GM10266 (cell line): ENCODE measurements around the gene MAPK4.

ENCODE experiments used
- DNase-seq: peaks from one replicate; pipeline ENCODE4 v3.0.0; 2012; ENCODE audit errors: extremely low spot score
- TF ChIP-seq, protein P1 (sequence below): IDR thresholded peaks from 2 replicates; pipeline ENCODE4 v1.5.1; 2012; ENCODE audit warnings: mild to moderate bottlenecking, low read depth; ENCODE audit not compliant: control insufficient read depth, insufficient read depth; ENCODE audit errors: missing control alignments

The MAPK4 gene

GRCh38 chr18:50627594-50628532 lies 68.0 kb downstream of the MAPK4 start:
- TF ChIP-seq, protein P1, sequence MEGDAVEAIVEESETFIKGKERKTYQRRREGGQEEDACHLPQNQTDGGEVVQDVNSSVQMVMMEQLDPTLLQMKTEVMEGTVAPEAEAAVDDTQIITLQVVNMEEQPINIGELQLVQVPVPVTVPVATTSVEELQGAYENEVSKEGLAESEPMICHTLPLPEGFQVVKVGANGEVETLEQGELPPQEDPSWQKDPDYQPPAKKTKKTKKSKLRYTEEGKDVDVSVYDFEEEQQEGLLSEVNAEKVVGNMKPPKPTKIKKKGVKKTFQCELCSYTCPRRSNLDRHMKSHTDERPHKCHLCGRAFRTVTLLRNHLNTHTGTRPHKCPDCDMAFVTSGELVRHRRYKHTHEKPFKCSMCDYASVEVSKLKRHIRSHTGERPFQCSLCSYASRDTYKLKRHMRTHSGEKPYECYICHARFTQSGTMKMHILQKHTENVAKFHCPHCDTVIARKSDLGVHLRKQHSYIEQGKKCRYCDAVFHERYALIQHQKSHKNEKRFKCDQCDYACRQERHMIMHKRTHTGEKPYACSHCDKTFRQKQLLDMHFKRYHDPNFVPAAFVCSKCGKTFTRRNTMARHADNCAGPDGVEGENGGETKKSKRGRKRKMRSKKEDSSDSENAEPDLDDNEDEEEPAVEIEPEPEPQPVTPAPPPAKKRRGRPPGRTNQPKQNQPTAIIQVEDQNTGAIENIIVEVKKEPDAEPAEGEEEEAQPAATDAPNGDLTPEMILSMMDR: no peak

GRCh38 chr18:50628533-50628905 lies 68.6 kb downstream of the MAPK4 start:
- TF ChIP-seq, protein P1: no peak
- DNase-seq: no peak

More at GRCh38 chr18:50627594-50628532, 68.0 kb downstream of the MAPK4 start:
- DNase-seq: no peak

GRCh38 chr18:50629148-50629631 lies 69.3 kb downstream of the MAPK4 start:
- TF ChIP-seq, protein P1: no peak
- no peak for DNase-seq

DNA sequence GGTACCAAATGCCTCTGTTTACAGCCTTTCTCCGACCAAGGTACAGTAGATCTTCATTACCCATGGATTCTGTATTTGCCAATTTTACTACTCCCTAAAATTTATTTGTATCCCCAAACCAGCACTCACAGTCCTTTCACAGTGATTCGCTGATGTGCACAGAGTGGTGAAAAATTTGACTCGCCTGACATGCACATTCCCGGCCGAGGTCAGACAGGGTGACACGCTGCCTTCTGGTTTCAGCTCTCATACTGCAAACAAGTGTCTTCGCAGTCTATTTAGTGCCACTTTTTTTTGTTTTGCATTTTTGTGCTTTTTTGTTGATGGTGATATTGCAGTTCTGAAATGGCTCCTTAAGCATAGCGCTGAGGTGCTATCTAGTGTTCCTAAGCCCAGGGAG lies 71.0 kb downstream of the MAPK4 start:
- TF ChIP-seq, protein P1: no peak
- no peak for DNase-seq

DNA sequence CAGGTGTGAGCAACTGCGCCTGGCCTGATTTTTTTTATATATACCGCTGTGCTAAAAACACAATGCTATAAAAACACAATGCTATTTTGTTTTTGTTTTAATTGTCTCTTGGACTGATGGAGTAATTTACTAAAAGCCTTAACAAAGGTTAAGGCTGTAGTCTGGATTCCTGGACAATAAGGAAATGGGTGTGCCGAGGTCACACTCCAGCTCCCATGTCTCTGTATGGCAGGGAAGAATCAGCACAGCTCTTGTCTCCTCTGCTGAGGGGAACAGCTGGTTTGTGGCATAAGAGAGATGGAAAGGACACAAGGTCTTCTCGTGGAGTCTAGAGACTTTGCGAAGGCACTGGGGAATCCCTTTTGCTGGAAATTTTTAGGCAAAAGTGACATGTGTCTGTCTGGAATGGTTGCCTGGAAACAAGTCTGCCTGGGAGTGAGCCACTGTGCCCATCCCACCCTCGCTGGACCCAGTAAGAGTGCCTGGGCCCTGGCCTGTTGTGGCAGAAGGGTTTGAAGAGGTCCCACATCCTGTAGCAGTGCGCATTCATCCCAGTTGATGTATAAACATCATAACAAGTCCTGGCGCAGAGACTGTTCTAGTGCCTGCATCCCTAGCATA lies 73.1 kb downstream of the MAPK4 start:
- DNase-seq: no peak
- TF ChIP-seq, protein P1: no peak

GRCh38 chr18:50633992-50634391 lies 74.1 kb downstream of the MAPK4 start:
- DNase-seq: no peak
- TF ChIP-seq, protein P1: no peak
